ENCODE data around the gene CD40LG. TPM values are rescaled to one million over a fixed set of nuclear protein-coding genes. Genes with fewer than 3 reads are reported as not detected.

CD40LG gene
- total and polyA plus RNA-seq, 2 experiments from 2014 or later, result not detected

DNA sequence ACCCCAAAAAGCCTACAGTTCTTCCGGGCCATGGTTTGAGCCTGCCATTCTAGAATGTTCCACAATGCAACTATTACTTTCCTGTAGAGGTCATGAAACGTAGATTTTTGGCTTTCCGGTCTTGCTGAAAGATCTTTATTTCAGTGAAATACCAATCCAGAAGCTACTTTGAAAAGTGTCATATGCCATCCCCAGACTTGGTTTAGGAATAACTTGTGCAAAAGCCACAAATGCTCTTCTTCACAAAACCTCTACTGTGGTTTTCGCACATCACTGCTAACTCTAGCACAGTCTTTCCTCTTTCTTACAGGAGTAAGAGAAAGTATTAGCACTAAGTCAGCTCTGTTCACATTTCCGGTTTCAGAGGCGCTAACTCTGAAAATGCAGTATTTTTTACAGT is 12.7 kb upstream of the CD40LG start:
- H3K79me2 ChIP-seq, result no peaks in the 10 kb centered on the region
- H3K36me3 ChIP-seq (replicated peaks; ENCODE audit: insufficient read depth, low read depth), result no peaks in the 10 kb centered on the region
- H3K9me2 ChIP-seq (replicated peaks; ENCODE audit: insufficient read depth), result no peaks in the 10 kb centered on the region
- H3K4me3 ChIP-seq, result no peak overlapping the region
- no peaks in the 10 kb centered on the region for H3K9me3 ChIP-seq (ENCODE audit: low read depth)
- no peaks in the 10 kb centered on the region for H3K27me3 ChIP-seq
- no peak overlapping the region for H3K27ac ChIP-seq
- 84% methylated on average over 6 of the region's 6 CpGs for WGBS (ENCODE audit: low lambda C conversion rate, missing lambda C conversion rate)
- H4K20me1 ChIP-seq (ENCODE audit: insufficient read depth, poor library complexity, severe bottlenecking), result no peaks in the 10 kb centered on the region
- H2AFZ ChIP-seq, result no peak overlapping the region
- no peak for DNase-seq (ENCODE audit: low spot score)
- no peaks in the 10 kb centered on the region for H3K4me1 ChIP-seq (ENCODE audit: insufficient read depth)
- H3K4me2 ChIP-seq, result no peak overlapping the region
- TF ChIP-seq EZH2 (IDR thresholded peaks at IDR 0.05; ENCODE audit: borderline replicate concordance), result no peak
- TF ChIP-seq, protein P1, sequence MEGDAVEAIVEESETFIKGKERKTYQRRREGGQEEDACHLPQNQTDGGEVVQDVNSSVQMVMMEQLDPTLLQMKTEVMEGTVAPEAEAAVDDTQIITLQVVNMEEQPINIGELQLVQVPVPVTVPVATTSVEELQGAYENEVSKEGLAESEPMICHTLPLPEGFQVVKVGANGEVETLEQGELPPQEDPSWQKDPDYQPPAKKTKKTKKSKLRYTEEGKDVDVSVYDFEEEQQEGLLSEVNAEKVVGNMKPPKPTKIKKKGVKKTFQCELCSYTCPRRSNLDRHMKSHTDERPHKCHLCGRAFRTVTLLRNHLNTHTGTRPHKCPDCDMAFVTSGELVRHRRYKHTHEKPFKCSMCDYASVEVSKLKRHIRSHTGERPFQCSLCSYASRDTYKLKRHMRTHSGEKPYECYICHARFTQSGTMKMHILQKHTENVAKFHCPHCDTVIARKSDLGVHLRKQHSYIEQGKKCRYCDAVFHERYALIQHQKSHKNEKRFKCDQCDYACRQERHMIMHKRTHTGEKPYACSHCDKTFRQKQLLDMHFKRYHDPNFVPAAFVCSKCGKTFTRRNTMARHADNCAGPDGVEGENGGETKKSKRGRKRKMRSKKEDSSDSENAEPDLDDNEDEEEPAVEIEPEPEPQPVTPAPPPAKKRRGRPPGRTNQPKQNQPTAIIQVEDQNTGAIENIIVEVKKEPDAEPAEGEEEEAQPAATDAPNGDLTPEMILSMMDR (IDR thresholded peaks at IDR 0.05; ENCODE audit: poor library complexity), result no peak
- TF ChIP-seq EZH2phosphoT487 (IDR thresholded peaks at IDR 0.05; ENCODE audit: low read depth, severe bottlenecking, unreplicated experiment), result no peak

DNA sequence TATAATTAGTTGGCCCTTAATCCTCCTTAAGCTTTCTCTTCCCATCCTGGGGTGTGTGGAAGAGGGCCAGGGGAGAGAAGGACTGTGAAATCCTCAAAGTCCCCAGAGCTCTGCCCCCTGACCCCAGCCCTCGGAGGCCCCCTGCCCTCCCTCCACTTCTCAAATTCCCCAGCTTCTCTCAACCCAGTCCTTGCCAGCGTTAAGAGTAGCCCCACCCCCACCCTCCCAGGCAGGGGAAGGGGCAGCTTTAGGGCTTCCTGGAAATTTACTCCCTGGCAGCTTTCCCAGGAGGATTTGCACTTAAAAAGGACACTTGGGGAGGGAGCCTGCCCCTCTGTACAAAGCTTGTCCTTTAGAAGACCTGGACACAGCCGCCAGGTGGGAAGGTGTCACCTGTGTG is 11.8 kb upstream of the CD40LG start:
- no peak for DNase-seq (ENCODE audit: low spot score)

DNA sequence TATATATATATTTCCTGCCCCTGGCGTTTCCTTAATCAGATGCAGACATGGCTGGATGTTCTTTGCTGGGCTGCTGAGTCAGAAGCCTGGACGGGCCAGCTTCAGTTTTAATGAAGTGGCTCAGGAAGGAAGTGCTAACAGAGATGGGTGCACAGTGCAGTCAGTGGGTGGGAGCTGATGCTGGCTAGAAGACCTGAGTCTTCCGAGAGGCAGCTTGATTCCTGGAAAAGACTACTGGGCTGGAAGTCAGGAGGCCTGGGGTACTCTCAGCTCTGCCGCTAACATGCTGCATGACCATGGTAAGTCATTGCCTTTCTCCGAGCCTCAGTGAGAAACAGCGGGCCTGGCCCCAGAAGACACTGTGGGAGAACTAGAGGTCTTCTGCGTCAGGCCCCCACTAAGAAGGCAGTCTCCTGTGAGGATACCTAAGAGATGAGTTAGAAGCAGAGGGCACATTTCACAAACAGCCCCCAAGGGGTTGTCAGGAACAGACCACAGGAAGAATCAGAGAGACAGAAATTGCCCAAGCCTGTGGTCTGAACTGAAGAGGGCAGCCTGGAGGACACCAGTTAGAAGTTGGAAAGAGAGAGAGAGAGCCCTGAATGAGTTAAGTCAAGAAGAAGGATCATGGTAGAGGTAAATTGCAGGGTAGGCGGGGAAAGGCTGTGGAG is 8.3 kb upstream of the CD40LG start:
- Histone ChIP-seq H3K27me3 (no peaks in the 10 kb centered on the region), H3K79me2 (no peaks in the 10 kb centered on the region), H2AFZ (no peak overlapping the region), H3K4me2 (no peak overlapping the region), H4K20me1 (ENCODE audit: insufficient read depth, poor library complexity, severe bottlenecking) (no peaks in the 10 kb centered on the region), H3K9me2 (replicated peaks; ENCODE audit: insufficient read depth) (no peaks in the 10 kb centered on the region), H3K4me3 (no peak overlapping the region), H3K4me1 (ENCODE audit: insufficient read depth) (no peaks in the 10 kb centered on the region), H3K27ac (no peak overlapping the region), H3K36me3 (replicated peaks; ENCODE audit: insufficient read depth, low read depth) (no peaks in the 10 kb centered on the region), H3K9me3 (ENCODE audit: low read depth) (no peaks in the 10 kb centered on the region)
- 70% methylated on average over 8 of the region's 8 CpGs for WGBS (ENCODE audit: low lambda C conversion rate, missing lambda C conversion rate)
- no peak for DNase-seq (ENCODE audit: low spot score)
- TF ChIP-seq EZH2 (IDR thresholded peaks at IDR 0.05; ENCODE audit: borderline replicate concordance) (no peak), EZH2phosphoT487 (IDR thresholded peaks at IDR 0.05; ENCODE audit: low read depth, severe bottlenecking, unreplicated experiment) (no peak)
- TF ChIP-seq, protein P1 (IDR thresholded peaks at IDR 0.05; ENCODE audit: poor library complexity), result no peak

More for the DNA sequence above, 11.8 kb upstream of the CD40LG start:
- Histone ChIP-seq H3K9me3 (ENCODE audit: low read depth) (no peaks in the 10 kb centered on the region), H3K79me2 (no peaks in the 10 kb centered on the region), H3K4me1 (ENCODE audit: insufficient read depth) (no peaks in the 10 kb centered on the region), H4K20me1 (ENCODE audit: insufficient read depth, poor library complexity, severe bottlenecking) (no peaks in the 10 kb centered on the region), H3K27ac (no peak overlapping the region), H2AFZ (no peak overlapping the region), H3K4me2 (no peak overlapping the region), H3K36me3 (replicated peaks; ENCODE audit: insufficient read depth, low read depth) (no peaks in the 10 kb centered on the region), H3K4me3 (no peak overlapping the region), H3K27me3 (no peaks in the 10 kb centered on the region), H3K9me2 (replicated peaks; ENCODE audit: insufficient read depth) (no peaks in the 10 kb centered on the region)
- no peak for TF ChIP-seq EZH2 (IDR thresholded peaks at IDR 0.05; ENCODE audit: borderline replicate concordance)
- TF ChIP-seq, protein P1 (IDR thresholded peaks at IDR 0.05; ENCODE audit: poor library complexity), result no peak
- no peak for TF ChIP-seq EZH2phosphoT487 (IDR thresholded peaks at IDR 0.05; ENCODE audit: low read depth, severe bottlenecking, unreplicated experiment)
- 33% methylated on average over 2 of the region's 3 CpGs for WGBS (ENCODE audit: low lambda C conversion rate, missing lambda C conversion rate)
